EL (cell line): Measurements from ENCODE around the gene NVL.

Experiments
- DNase-seq: peaks from one replicate; pipeline ENCODE4 v3.0.0-alpha.2; 2016

NVL gene

DNA sequence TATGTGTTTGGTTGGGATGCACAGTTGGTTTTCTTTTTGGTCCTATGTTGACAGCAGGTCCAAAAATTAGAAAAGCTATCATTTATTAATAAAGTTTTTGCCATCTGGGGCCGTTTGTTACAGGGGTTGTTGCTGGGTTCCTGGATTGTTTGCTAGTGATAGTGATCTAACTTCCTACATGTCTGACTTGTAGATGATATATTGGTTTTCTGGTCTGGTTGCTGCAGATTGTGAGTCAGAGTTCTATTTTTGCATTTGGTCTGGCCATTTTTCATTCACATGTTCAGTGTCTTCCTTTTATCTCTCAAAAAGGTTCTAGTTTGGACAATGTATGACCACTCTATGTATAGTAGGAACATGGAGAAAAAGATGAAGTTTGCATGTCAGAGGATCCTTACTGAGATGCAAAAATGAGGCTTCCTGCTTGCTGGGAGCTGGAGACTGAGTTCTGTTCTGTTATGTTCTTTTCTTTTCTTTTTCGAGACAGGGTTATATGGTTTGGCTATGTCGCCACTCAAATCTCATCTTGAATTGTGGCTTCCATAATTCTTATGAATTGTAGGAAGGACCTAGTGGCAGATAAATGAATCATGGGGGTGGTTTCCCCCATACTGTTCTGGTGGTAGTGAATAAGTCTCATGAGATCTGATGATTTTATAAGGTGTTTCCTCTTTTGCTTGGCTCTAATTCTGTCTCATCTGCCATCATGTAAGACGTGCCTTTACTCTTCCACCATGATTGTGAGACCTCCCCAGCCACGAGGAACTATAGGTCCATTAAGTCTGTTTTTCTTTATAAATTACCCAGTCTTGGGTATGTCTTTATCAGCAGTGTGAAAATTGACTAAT, 4.2 kb upstream of the NVL start:
- peak; percentile 29 for DNase-seq

DNA sequence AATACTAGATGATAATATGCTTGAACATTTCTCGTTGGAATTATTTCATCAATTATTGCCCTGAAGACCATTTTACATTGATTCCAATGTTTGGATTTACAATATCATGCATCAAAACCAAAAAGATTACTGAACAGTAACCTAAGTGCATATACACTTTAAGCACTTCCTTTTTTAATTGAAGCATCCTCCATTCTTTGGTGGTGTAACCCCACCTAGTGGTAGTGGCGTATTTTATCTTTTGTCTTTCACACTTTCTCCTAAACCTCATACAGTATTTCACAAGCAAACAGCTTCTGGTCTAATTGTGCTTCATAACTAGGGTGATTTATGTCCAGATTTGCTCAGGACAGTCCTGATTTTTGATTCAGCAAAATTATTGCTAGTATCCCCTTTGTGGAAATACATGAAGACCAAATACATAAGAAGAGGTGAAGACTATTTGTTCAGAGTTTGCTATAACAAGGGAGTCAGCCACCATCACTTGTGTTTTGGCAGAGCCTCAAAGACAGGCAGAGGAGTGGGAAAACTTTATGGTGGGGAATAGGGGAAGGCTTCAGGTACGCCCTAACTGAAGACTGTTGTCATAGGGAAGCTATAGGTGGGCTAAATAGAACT, 3.4 kb upstream of the NVL start:
- peak; percentile 64 for DNase-seq

DNA sequence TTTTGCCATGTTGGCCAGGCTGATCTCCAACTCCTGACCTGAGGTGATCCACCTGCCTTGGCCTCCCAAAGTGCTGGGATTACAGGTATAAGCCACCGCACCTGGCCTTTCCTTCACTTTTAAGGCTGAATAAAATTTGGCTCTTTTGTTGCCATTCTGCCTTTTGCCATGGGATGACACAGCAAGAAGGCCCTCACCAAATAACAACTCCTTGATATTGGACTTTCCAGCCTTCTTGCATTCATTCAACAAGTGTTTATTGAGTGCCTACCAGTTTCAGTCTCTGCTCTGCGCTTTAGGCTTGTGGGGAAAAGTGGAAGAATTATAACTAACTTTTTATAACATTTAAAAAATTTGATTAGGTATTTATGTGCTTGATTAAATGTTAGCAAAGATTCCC, 1.9 kb upstream of the NVL start:
- DNase-seq, result no peak

DNA sequence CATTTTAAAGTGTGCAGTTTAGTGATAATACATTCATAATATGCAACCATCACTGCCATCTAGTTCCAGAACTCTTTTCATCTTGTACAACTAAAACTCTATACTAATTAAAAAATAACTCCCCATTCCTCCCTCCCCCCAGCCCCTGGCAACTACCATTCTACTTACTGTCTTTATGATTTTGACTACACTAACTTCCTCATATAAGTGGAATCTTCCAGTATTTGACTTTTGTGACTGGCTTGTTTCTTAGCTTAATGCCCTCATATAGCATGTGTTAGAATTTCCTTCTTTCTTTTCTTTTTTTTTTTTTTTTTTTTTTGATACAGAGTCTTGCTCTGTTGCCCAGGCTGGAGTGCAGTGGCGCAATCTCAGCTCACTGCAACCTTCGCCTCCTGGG, 1.4 kb upstream of the NVL start:
- DNase-seq, result no peak

DNA sequence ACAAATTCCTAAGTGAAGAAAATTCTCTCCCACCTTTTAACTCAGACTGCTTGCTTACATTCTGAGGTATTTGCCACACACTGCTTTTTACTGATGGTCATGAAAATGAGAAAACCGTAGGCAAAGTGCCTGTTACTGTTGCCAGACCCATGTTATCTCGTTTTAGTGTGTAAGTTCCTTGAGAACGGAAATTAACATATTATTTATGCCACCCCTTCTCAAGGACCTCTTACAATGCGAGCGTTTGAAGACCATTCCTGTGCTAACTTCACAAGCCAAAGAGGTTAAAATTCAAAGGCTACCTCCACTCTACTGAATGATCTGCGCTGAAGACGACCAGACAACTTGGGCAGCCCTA, 509 bp downstream of the NVL start:
- no peak for DNase-seq

DNA sequence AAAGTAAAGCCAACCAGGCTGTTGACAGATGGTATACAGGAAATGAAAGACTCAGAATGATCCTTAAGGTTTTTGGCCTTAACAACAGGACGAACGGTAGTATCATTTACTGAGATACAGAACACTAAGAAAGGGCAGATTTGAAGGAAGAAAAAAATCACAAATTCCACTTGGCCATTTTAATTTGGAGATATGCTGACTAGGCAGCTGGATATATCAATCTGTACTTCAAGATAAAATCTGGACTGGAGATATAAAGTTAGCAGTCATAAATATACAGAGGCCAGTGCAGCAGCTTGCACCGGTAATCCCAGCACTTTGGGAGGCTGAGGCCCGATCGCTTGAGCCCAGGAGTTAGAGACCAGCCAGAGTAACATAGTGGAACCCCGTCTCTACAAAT, 1.3 kb downstream of the NVL start:
- DNase-seq, result no peak

DNA sequence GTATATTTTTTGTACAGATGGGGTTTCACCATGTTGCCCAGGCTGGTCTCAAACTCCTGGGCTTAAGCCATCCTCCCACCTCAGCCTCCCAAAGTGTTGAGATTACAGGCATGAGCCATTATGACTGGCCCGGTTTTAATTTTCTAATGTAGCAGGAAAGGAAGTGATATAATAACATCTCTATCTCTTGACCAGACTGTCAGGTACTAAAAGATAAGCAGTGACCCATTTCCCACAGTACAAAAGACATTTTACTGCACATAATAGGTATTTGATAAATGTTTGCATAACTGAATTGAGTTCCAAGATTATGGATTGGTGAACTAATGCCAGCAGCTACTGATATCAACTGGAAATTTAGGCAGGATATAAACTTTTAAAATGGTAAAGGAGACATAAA, 4.0 kb downstream of the NVL start:
- DNase-seq, result no peak

DNA sequence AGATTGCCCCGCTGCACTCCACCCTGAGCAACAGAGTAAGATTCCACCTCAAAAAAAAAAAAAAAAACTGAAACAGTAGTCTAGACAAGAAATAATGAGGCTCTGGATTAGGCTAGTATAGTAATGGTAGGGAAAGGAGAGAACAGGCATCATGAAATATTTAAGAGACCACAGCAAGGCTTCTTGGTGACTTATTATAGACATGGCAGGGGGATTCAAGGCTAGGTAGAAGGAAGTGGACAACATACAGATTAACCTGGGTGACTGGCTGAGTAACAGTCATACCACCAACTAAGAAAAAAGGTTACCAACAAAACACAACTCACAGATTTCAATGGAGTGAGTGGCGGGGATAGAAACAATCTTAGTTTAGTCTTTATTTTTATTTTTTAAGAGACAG, 8.3 kb downstream of the NVL start:
- DNase-seq, result no peak

DNA sequence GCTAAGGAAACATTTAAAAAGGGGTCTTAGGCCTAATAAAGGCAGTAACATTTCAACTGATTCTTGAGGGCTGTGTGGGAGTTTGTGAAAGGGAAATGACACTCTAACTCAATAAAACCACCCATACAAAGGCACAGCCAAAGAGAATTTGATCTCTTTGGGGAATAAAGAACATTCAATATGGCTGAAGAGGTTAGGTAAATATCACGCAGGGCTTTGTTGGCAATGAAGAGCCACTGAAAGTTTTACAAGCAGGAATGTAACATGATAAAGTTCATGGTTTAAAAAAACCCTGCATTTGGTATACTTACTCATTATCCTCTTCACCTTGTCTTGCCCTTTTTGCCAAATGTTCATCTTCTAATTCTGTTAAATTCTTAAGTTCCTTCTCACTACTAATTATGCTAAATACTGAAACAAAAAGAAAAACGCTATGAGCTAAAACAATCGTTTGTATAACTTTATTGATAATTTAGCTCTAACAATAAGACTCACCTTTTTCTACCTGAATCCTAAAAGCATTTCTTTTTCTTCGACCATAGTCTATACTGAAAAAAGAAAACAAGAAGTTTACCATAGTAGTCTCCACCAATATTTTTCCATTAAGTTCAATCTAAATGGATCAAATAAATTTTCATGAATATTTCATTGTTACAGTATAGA, 12.5 kb downstream of the NVL start:
- DNase-seq, result no peak

DNA sequence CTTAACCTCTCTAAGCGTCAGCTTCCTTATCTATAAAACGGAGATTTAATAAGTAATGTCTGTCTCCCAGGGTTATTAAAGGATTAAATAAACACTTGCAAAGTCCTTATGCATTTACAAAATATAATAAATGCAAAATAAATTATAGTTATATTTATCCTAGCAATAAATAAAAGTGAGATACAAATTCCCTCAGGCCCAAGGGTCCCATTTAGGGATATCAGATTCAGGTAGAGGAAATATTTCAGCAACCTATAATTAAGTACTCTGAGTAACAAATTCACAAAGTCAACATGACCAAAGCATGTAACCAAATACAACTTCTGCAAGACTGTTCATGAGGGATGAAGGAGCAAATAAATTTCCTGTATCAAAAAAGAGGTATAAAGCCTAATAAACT, 17.9 kb downstream of the NVL start:
- no peak for DNase-seq

DNA sequence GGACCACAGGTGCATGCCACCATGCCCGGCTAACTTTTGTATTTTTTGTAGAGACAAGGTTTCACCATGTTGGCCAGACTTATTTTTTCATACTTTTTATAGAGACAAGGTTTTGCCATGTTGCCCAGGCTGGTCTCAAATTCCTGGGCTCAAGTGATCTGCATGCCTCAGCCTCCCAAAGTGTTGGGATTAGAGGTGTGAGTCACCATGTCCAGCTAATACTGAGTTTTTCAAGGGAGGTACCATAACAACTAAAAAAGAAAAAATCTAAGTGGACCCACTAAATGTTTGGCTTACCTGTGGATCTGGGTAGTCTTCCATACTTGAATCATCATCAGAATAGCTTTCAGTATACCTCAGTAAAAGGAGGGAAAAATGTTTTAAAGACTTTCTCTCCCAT, 18.5 kb downstream of the NVL start:
- DNase-seq, result peak; percentile 36

DNA sequence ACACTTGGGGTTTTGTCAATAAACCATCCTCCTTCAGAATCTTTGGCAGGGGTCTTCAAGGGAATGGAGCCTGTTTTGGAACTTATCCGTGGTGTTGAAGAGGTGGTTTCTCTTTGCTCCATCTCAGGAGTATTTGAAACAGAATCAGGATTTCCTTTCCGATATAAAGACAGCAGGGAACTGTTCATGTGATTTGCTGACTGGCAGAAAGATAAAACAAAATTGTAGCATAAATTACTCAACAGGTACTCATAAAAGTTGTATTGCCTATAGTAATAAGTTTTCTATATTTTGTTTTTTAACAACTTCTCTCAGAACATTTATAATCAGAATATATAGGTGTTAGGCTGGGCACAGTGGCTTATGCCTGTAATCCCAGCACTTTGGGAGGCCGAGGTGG, 21.9 kb downstream of the NVL start:
- DNase-seq, result no peak

DNA sequence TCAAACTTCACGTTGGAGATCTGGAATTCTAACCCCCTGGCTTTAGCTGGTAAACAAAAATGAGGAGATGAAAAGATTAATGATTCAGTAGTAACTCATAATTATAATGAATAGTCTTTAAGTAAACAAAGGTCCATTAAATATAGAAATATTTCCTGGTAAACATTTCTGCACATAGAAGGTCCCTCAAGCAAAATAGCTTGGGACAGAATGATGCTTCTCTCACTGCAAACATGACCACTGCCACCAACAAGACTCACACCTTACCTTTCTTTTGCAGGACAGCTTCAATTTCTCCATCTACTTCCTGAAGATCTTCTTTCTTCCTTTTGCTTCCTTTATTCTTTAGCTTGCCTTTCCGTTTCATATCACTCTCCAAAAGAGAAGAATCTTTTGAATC, 25.2 kb downstream of the NVL start:
- no peak for DNase-seq

DNA sequence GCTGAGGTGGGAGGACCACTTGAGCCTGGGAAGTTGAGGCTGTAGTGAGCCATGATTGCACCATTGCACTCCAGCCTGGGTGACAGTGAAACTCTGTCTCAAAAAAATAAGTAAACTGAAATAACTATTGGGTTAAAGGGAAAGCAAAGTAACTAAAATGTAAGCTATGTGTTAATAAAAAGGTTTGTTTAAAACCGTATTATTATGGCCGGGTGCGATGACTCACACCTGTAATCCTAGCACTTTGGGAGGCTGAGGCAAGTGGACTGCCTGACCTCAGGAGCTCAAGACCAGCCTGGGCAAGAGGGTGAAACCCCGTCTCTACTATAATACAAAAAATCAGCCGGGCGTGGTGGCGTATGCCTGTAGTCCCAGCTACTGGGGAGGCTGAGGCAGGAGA, 27.0 kb downstream of the NVL start:
- DNase-seq, result peak; percentile 2

DNA sequence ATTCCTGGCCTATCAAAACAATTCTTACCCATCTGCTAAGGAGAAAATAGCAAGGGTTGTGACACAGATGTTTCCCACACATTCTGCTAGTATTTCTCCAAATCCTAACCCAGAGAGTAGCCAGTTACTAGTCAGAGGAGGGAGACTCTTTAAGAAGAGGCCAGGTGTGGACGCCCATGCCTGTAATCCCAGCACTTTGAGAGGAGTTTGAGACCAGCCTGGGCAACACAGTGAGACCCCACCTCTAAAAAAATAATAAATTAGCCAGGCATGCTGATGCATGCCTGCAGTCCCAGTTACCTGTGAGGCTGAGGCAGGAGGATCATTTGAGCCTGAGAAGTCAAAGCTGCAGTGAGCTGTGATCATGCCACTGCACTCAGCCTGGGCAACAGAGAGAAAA, 28.6 kb downstream of the NVL start:
- no peak for DNase-seq

DNA sequence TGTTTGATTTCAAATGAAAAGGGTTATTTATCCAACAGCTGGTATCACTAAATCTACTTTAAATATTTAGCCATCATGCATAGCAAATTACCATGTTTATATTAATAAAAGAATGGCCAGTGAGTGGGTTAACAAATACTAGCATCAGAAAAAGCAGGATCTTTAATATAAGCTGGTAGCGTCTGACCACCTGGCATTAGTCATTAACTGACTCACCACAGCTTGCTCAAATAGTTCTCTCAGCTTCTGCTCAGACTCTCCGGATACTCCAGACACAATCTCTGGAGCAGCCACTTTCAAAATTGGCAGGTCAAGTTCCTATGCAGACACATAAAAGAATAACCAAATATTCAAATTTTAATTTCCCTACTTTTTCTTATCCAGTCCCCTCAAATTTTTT, 29.6 kb downstream of the NVL start:
- DNase-seq, result peak; percentile 80

DNA sequence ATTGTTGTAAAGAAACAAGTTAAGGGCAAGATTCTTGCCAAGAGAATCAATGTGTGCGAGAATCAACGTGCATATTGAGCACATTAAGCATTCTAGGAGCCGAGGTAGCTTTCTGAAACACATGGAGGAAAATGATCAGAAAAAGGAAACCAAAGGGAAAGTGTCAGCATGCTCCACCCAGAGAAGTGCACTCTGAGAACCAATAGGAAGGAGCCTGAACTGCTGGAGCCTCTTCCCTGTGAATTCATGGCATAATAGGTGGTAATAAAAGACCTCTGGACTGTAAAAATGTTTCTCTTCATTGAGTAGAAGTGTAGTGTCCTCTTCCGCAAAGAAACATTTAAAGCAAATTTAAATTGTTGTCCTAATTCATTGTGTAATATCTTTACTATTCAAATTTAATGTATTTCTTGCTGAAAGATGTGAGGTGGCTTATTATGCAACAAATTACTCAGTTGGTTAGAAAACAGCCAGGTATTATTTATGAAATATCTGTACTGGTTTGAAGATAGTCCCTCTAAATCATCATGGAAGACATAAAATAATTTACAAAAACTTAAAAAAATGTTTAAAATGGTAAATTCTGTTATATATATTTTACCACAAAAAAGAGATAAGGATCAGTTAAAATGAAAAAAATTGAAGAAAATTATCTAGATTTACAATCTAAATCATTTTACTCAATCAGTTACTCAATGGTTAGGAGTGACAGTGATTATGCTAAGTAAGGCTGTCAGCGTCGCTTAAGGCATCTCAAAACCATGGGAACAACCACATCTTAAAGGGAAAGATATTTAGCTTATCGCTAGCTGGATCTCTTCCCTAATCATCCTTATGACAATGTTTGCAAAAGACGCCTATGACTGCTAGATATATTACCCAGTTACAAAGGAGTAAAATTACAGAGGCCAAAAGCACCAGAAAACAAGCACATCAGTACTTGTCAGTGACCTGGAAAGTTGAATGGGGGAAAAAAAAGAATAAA, 31.3 kb downstream of the NVL start:
- DNase-seq, result no peak

DNA sequence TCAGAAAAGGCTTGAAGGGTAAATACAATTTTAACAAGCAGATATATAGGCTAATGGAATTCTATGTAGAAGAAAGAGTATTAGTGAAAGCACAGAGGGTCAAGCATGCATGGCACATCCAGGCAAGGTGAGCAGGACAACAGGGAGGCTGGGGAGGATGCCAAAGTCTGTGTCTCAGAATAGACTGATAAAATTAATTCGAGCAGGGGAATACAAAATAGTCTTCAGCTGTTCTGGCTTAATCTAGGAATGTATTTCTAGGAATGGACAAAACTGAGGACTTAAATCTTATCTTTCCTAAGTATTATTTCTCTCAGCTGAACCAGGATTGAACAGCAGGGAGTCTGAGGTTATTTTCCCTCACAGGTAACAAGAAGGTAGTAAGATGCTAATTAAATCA, 35.2 kb downstream of the NVL start:
- no peak for DNase-seq

DNA sequence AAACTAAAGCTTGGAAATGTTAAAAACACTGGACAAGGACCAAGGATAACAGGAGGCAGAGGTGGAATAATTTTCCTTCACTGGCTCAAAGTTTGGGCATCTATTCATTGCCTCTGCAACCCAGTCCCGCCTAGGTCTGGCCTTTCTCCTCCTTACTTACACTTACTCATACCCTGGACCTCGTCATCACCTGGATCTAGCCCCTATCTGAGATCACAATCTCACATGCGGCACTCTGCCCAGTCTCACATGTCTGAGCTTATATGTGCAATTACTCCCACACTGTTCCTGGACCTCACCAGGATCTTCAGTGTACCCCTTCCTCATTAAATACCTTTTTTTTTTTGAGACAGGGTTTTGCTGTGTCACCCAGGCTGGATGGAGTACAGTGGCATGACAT, 37.6 kb downstream of the NVL start:
- no peak for DNase-seq

DNA sequence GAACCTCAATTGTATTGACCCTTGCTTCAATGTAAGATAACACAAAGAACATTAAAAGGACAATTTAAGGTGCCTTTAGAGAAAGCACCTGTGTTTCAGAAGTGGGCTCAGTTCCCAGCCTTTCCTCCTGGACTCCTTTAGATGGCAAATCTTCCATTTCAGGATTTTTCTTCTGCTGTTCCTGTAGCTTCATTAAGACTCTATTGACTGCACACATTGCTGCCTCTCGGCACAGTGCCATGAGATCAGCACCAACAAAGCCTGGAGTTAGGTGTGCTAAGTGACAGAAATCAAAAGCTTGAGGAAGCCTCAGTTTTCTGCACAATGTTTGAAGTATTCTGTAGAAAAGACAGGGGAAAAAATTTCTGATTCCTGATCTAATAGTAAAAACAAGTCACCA, 40.6 kb downstream of the NVL start:
- no peak for DNase-seq

DNA sequence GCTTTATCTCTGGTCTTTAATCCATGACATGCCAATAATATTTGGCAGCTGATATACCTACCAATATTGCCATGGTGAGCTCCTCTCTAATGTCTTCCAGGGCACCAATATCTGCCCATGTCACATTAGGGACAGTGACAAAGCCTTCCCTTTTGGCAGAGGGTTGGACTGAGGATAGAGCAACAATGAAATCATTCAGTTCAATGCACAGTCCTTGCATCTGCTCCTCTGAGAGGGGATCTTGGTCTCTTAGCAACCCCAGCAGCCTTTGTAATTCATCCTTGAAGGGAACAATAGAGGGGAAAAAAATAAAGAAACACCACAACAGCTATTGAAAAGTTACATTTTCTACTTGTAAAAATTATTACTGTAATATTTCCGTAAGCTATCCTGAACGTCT, 42.3 kb downstream of the NVL start:
- DNase-seq, result no peak

DNA sequence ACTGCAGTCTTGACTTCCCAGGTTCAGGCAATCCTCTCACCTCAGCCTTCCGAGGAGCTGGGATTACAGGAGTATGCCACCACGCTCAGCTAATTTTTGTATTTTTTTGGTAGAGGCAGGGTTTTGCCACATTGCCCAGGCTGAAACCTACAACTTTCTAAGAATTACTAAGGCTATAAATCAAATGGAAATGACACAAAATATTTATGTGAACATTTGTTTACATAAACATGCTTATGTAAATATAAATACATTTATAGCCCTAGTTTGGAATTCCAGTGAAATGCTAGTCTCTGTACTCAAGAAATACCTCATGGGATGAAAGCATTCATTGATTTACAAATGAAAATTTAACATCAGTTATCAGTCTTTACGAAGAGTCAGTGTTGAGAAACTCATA, 47.8 kb downstream of the NVL start:
- no peak for DNase-seq

DNA sequence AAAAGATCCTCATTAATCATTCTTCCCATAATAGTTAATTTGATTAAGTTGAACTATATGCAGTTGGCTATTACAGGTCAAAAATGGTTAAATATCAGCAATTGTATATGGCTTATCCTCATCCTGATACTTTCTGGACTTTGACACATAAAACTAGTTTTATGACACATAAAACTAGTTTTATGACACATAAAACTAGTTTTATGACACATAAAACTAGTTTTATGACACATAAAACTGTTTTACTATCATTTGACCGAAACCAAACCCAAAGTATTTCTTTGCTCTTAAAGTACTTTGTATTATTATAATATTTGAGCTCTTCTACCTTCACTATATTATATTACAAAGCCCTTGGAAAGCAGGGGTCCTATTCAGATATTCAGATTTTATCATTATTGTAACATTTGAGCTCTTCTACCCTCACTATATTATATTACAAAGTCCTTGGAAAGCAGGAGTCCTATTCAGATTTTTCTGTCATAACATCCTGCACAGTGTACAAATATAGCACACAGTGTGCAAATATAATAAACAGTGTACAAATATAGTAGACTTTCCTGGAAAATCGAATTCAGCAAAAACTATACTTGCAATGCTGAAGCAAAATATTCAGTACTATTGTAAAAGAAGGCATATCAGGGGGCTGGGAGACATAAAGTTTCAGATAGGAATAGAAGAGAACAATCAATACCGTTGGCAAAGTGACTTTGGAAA, 53.0 kb downstream of the NVL start:
- DNase-seq, result no peak
